A673 (cell line): ENCODE measurements around the gene AQR. TPM values are rescaled to one million over a fixed set of nuclear protein-coding genes. Genes with fewer than 3 reads are reported as not detected.

ENCODE experiments used
- Bru-seq: library from RNA; stranded (reverse); fragments of 400-500 nt; gene quantifications from one replicate; lab custom pipeline; 2021; lab: Mats Ljungman, UMichigan
- BruChase-seq, 2 experiments: library from RNA; stranded (reverse); fragments of 400-500 nt; gene quantifications; one replicate each; lab custom pipeline; 2021; lab: Mats Ljungman, UMichigan
- BruUV-seq: library from RNA; stranded (reverse); fragments of 400-500 nt; replicated peaks from 2 replicates; lab custom pipeline; 2021; lab: Mats Ljungman, UMichigan
- CTCF ChIA-PET: fragments of 300-600 bp; sonication (Branson Sonifier 250); formaldehyde crosslinking; loops from one replicate; lab custom pipeline; 2022; ENCODE audit warnings: antibody characterized with exemption; lab: Charles Lee
- POLR2A ChIA-PET: fragments of 300-600 bp; sonication (Branson Sonifier 250); formaldehyde crosslinking; loops from one replicate; lab custom pipeline; 2022; ENCODE audit warnings: antibody characterized with exemption; ENCODE audit not compliant: low non-redundant PET; lab: Charles Lee
- DNase-seq: peaks from one replicate; pipeline ENCODE4 v3.0.0-alpha.2; 2015; ENCODE audit warnings: low spot score
- H3K27ac ChIP-seq: fragments of 200-600 bp; sonication (generic); 2 replicates; pipeline ENCODE4 v1.5.1; 2016; ENCODE audit warnings: mixed run types, low read depth, mild to moderate bottlenecking, mixed read lengths, antibody characterized with exemption, low read length; ENCODE audit not compliant: poor library complexity, severe bottlenecking
- H3K27me3 ChIP-seq: fragments of 200-600 bp; sonication (generic); replicated peaks from 2 replicates; pipeline ENCODE4 v1.6.1; 2017; ENCODE audit warnings: mixed run types, low read depth, mild to moderate bottlenecking, mixed read lengths, antibody characterized with exemption, low read length; ENCODE audit not compliant: insufficient read depth, poor library complexity
- H3K36me3 ChIP-seq: fragments of 200-600 bp; sonication (generic); 2 replicates; pipeline ENCODE4 v1.6.1; 2016; ENCODE audit warnings: mixed run types, mild to moderate bottlenecking, mixed read lengths, antibody characterized with exemption, low read length; ENCODE audit not compliant: insufficient read depth, poor library complexity, severe bottlenecking
- H3K4me1 ChIP-seq: fragments of 200-600 bp; sonication (generic); 2 replicates; pipeline ENCODE4 v1.6.1; 2017; ENCODE audit warnings: mixed run types, mild to moderate bottlenecking, mixed read lengths, antibody characterized with exemption, low read length; ENCODE audit not compliant: insufficient read depth, poor library complexity, severe bottlenecking
- H3K4me3 ChIP-seq: fragments of 200-600 bp; sonication (generic); 2 replicates; pipeline ENCODE4 v1.5.1; 2016; ENCODE audit warnings: low read depth, mixed run types, mild to moderate bottlenecking, mixed read lengths, low read length; ENCODE audit not compliant: poor library complexity, severe bottlenecking
- H3K9me3 ChIP-seq: fragments of 200-600 bp; sonication (generic); 2 replicates; pipeline ENCODE4 v1.6.1; 2016; ENCODE audit warnings: mixed run types, low read depth, mild to moderate bottlenecking, mixed read lengths, antibody characterized with exemption, low read length; ENCODE audit not compliant: poor library complexity, severe bottlenecking
- EZH2 ChIP-seq: fragments of 200-600 bp; sonication (generic); IDR thresholded peaks from 2 replicates; pipeline ENCODE4 v1.6.1; 2017; ENCODE audit warnings: borderline replicate concordance, low read depth, mild to moderate bottlenecking, mixed read lengths, antibody characterized with exemption, low read length; ENCODE audit not compliant: poor library complexity, severe bottlenecking
- intact Hi-C: fragments of 100-400 bp; cut with micrococcal nuclease; formaldehyde crosslinking; loops from one replicate; pipeline ENCODE4 v1.10.0; 2022; ENCODE audit not compliant: unreplicated experiment
- long read RNA-seq: library from polyadenylated mRNA; stranded (forward); transcript quantifications from one replicate; pipeline ENCODE4 v2.0.0, GENCODE V29; 2022
- total RNA-seq: library from RNA; stranded (reverse); gene quantifications from 2 replicates; pipeline ENCODE4 v1.2.3, GENCODE V29; 2021
- TF ChIP-seq, protein P1 (sequence below): fragments of 300-800, 200-600 bp; sonication (generic); conservative IDR thresholded peaks from 2 replicates; pipeline ENCODE4 v1.5.1; 2017; ENCODE audit warnings: low read depth, mild to moderate bottlenecking, antibody characterized with exemption, low read length, moderate library complexity, mixed read lengths

AQR gene
- total RNA-seq = 34.2 and 38.5 TPM in 2 replicates
- Bru-seq, nascent RNA = percentile 86 among the genes with signal in this experiment
- BruChase-seq, experiment 1, labeled RNA remaining after a 2-hour chase = percentile 77 among the genes with signal in this experiment
- BruChase-seq, experiment 2, labeled RNA remaining after a 6-hour chase = percentile 79 among the genes with signal in this experiment
- long read RNA-seq, full-length matches to known transcripts = 27 of 62 reads
- long read RNA-seq, partial matches to known transcripts = 6 of 62 reads
- long read RNA-seq, other reads (novel, unspliced or antisense) = 29 of 62 reads

- H3K9me3 ChIP-seq = no peaks in the 10 kb centered on the region
- ChIA-PET CTCF (interaction anchor here (0.6 to 1.2 kb wide), 6 partner anchors 11 to 627 kb away, joined by 3 to 8 read pairs (median 4); partner anchors contain the start of genes NOP10, NUTM1 and ZNF770), POLR2A (interaction anchor here (1.0 kb wide), 2 partner anchors 18 to 19 kb away, joined by 3 read pairs; partner anchors contain the start of gene ZNF770)
- intact Hi-C loops = no loop called here
- peak within 1 kb of the TSS; percentile 86 for H3K27ac ChIP-seq
- peak; percentile 99 for DNase-seq
- no peaks in the 10 kb centered on the region for H3K27me3 ChIP-seq
- TF ChIP-seq EZH2 = no peak
- TF ChIP-seq, protein P1, sequence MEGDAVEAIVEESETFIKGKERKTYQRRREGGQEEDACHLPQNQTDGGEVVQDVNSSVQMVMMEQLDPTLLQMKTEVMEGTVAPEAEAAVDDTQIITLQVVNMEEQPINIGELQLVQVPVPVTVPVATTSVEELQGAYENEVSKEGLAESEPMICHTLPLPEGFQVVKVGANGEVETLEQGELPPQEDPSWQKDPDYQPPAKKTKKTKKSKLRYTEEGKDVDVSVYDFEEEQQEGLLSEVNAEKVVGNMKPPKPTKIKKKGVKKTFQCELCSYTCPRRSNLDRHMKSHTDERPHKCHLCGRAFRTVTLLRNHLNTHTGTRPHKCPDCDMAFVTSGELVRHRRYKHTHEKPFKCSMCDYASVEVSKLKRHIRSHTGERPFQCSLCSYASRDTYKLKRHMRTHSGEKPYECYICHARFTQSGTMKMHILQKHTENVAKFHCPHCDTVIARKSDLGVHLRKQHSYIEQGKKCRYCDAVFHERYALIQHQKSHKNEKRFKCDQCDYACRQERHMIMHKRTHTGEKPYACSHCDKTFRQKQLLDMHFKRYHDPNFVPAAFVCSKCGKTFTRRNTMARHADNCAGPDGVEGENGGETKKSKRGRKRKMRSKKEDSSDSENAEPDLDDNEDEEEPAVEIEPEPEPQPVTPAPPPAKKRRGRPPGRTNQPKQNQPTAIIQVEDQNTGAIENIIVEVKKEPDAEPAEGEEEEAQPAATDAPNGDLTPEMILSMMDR = peak; percentile 93
- H3K4me3 ChIP-seq = peak within 1 kb of the TSS; percentile 80
- H3K4me1 ChIP-seq = no peaks in the 10 kb centered on the region
- peaks cover 5% of the 10 kb centered on the region for H3K36me3 ChIP-seq
- BruUV-seq = TSS peak; percentile 77
Measured at GRCh38 chr15:34969340-34970097, at the start of gene AQR. Gene AQR (minus strand): TSS chr15:34969742. CDS start chr15:34969613, 129 bp downstream.

DNA sequence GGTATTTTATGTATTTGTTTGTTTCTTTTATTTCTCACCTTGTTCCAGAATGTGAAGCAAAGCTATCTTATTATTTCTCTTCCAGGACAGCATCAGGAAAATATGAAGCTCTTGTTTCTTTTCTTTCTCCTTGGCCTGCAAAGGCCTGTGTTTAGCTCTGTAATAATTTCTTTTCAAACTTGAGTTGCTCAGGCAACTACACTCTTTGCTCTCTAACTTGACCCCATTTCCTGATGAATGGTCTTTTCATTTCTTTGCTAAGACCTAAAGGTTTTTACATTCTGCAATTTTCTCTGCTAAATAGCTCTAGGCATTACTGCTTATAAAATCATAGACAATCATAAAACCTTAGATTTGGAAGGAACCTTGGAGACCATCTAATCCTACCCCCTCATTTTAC is 44.7 kb upstream of the AQR start:
- Histone ChIP-seq H3K36me3 (no peaks in the 10 kb centered on the region), H3K4me1 (no peaks in the 10 kb centered on the region), H3K9me3 (no peaks in the 10 kb centered on the region), H3K27ac (no peak overlapping the region), H3K4me3 (no peak overlapping the region), H3K27me3 (no peaks in the 10 kb centered on the region)
- POLR2A ChIA-PET = no interaction called here
- CTCF ChIA-PET = no interaction called here
- BruUV-seq = no TSS peak
- TF ChIP-seq, protein P1 = no peak
- TF ChIP-seq EZH2 = no peak
- DNase-seq = no peak
- intact Hi-C loops = no loop called here

DNA sequence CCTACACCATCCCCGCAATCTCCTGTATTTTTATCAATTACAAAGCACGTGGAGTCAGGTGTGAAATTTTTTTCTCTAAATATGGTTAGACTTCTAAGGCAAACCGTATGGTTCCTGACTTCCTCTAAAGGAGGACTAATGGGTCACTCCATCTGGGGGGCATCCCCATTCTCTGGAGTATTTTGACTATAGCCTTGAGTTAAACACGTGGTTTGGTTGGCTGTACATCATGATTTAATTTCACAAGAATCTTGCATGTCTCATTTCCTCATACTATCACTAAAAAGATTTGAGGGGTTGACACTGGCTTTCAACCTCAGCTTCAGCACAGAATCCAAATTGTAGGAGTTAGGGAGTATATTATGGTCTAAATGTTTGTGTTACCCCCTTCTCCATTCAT is 43.8 kb upstream of the AQR start:
- H3K27me3 ChIP-seq = no peaks in the 10 kb centered on the region
- ChIA-PET CTCF (no interaction called here), POLR2A (no interaction called here)
- intact Hi-C loops = no loop called here
- no peaks in the 10 kb centered on the region for H3K9me3 ChIP-seq
- no peak for DNase-seq
- no peaks in the 10 kb centered on the region for H3K36me3 ChIP-seq
- H3K4me1 ChIP-seq = no peaks in the 10 kb centered on the region
- no peak overlapping the region for H3K27ac ChIP-seq
- no peak for TF ChIP-seq EZH2
- TF ChIP-seq, protein P1 = no peak
- no TSS peak for BruUV-seq
- no peak overlapping the region for H3K4me3 ChIP-seq
